ENCODE data around the gene FRS3. TPM values are rescaled to one million over a fixed set of nuclear protein-coding genes. Genes with fewer than 3 reads are reported as not detected.

FRS3 gene
- total and polyA plus RNA-seq, 2 of the 8 experiments (the other 6 are each of a cell fraction or from before 2014, with no cell fraction given), result 3.4 to 4.4 TPM

DNA sequence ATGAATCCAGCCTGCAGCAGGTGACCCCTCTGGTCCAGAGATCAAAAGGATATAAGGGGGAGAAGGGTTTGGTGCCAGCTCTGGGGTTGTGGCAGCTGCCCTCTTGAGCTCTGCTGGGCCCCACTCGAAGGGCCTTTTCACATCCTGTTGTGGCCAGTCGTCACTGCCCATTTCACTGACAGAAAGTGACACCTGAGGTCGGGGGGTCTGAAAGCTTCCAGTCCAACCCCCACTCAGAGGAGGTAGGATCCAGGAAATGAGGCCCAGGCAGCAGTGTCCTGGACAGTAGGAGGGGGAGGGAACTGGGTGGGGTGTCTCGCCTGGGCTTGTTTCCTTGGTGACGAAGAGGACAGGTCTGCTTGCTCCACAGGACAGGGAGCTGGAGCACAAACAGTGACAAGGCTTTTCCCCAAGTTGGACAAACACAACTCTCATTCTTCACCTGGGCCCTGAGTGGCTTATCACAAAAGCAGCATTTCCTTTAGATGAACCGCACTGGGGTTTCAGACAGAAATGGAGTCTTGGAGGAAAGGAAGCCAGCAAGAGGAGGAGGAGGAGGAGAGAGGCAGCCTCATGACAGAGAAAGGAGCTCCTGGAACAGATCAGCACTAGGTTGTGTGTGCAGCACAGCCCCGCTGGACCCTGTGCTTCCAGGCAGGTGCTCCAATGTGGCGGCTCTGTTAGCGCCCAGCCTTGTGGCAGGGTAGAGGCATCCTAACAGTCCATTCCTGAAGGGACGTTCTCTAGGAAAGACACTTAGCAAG is 11.0 kb downstream of the FRS3 start (continued):
- TF ChIP-seq, protein P1, sequence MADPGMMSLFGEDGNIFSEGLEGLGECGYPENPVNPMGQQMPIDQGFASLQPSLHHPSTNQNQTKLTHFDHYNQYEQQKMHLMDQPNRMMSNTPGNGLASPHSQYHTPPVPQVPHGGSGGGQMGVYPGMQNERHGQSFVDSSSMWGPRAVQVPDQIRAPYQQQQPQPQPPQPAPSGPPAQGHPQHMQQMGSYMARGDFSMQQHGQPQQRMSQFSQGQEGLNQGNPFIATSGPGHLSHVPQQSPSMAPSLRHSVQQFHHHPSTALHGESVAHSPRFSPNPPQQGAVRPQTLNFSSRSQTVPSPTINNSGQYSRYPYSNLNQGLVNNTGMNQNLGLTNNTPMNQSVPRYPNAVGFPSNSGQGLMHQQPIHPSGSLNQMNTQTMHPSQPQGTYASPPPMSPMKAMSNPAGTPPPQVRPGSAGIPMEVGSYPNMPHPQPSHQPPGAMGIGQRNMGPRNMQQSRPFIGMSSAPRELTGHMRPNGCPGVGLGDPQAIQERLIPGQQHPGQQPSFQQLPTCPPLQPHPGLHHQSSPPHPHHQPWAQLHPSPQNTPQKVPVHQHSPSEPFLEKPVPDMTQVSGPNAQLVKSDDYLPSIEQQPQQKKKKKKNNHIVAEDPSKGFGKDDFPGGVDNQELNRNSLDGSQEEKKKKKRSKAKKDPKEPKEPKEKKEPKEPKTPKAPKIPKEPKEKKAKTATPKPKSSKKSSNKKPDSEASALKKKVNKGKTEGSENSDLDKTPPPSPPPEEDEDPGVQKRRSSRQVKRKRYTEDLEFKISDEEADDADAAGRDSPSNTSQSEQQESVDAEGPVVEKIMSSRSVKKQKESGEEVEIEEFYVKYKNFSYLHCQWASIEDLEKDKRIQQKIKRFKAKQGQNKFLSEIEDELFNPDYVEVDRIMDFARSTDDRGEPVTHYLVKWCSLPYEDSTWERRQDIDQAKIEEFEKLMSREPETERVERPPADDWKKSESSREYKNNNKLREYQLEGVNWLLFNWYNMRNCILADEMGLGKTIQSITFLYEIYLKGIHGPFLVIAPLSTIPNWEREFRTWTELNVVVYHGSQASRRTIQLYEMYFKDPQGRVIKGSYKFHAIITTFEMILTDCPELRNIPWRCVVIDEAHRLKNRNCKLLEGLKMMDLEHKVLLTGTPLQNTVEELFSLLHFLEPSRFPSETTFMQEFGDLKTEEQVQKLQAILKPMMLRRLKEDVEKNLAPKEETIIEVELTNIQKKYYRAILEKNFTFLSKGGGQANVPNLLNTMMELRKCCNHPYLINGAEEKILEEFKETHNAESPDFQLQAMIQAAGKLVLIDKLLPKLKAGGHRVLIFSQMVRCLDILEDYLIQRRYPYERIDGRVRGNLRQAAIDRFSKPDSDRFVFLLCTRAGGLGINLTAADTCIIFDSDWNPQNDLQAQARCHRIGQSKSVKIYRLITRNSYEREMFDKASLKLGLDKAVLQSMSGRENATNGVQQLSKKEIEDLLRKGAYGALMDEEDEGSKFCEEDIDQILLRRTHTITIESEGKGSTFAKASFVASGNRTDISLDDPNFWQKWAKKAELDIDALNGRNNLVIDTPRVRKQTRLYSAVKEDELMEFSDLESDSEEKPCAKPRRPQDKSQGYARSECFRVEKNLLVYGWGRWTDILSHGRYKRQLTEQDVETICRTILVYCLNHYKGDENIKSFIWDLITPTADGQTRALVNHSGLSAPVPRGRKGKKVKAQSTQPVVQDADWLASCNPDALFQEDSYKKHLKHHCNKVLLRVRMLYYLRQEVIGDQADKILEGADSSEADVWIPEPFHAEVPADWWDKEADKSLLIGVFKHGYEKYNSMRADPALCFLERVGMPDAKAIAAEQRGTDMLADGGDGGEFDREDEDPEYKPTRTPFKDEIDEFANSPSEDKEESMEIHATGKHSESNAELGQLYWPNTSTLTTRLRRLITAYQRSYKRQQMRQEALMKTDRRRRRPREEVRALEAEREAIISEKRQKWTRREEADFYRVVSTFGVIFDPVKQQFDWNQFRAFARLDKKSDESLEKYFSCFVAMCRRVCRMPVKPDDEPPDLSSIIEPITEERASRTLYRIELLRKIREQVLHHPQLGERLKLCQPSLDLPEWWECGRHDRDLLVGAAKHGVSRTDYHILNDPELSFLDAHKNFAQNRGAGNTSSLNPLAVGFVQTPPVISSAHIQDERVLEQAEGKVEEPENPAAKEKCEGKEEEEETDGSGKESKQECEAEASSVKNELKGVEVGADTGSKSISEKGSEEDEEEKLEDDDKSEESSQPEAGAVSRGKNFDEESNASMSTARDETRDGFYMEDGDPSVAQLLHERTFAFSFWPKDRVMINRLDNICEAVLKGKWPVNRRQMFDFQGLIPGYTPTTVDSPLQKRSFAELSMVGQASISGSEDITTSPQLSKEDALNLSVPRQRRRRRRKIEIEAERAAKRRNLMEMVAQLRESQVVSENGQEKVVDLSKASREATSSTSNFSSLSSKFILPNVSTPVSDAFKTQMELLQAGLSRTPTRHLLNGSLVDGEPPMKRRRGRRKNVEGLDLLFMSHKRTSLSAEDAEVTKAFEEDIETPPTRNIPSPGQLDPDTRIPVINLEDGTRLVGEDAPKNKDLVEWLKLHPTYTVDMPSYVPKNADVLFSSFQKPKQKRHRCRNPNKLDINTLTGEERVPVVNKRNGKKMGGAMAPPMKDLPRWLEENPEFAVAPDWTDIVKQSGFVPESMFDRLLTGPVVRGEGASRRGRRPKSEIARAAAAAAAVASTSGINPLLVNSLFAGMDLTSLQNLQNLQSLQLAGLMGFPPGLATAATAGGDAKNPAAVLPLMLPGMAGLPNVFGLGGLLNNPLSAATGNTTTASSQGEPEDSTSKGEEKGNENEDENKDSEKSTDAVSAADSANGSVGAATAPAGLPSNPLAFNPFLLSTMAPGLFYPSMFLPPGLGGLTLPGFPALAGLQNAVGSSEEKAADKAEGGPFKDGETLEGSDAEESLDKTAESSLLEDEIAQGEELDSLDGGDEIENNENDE (IDR thresholded peaks at IDR 0.05; ENCODE audit: insufficient replicate concordance, low read length), result no peak
- TF ChIP-seq TAF7 (optimal IDR thresholded peaks at IDR 0.05; ENCODE audit: borderline replicate concordance, low read depth, low read length) (no peak), RNF2 (IDR thresholded peaks at IDR 0.05; ENCODE audit: borderline replicate concordance, low read depth, low read length, missing control alignments, poor library complexity, severe bottlenecking) (no peak), CBX8 (IDR thresholded peaks at IDR 0.05; ENCODE audit: borderline replicate concordance, low read depth, low read length) (no peak), POLR2A (IDR thresholded peaks at IDR 0.05; ENCODE audit: control extremely low read depth in 1 of 2, low read depth in 2 of 2, low read length in 2 of 2) (no peak), HDAC6 (IDR thresholded peaks at IDR 0.05; ENCODE audit: low read depth, low read length) (no peak), SP2 (IDR thresholded peaks at IDR 0.05; ENCODE audit: low read length) (no peak), KDM5A (IDR thresholded peaks at IDR 0.05; ENCODE audit: low read length) (no peak), CREB1 (IDR thresholded peaks at IDR 0.05) (no peak), MAFK (IDR thresholded peaks at IDR 0.05; ENCODE audit: low read depth, low read length) (no peak), JUN (IDR thresholded peaks at IDR 0.05; ENCODE audit: low read depth, low read length) (no peak)
